ENCODE data around the gene PODNL1.
A peak's percentile ranks its signal among the peaks of the same experiment; 100 is the strongest.

Gene PODNL1

GRCh38 chr19:13887517-13887916, 50.7 kb downstream of the PODNL1 start:
- DNase-seq = no peak

DNA sequence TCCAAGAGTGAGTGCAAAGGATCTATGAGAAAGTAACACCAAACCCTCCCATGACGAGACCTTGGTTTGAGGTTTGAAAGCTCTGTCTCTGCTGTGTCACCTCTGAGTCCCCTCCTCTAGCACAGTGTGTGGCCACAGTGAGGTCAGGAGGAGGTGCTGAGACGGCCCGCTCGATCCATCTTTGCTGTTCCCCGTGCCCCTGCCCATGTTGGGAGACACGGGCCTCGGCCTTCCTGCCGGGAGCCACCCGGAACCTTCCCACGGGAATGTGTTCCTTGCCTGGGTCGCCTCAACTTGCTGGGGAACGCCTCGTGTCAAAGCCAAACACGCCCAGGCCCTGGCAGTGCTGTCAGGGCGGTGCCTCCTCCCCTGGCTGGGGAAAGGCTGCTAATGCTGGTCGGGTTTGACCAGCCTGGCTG, 51.2 kb downstream of the PODNL1 start:
- no peak for DNase-seq

GRCh38 chr19:13885826-13886365, 52.3 kb downstream of the PODNL1 start:
- no peak for DNase-seq

DNA sequence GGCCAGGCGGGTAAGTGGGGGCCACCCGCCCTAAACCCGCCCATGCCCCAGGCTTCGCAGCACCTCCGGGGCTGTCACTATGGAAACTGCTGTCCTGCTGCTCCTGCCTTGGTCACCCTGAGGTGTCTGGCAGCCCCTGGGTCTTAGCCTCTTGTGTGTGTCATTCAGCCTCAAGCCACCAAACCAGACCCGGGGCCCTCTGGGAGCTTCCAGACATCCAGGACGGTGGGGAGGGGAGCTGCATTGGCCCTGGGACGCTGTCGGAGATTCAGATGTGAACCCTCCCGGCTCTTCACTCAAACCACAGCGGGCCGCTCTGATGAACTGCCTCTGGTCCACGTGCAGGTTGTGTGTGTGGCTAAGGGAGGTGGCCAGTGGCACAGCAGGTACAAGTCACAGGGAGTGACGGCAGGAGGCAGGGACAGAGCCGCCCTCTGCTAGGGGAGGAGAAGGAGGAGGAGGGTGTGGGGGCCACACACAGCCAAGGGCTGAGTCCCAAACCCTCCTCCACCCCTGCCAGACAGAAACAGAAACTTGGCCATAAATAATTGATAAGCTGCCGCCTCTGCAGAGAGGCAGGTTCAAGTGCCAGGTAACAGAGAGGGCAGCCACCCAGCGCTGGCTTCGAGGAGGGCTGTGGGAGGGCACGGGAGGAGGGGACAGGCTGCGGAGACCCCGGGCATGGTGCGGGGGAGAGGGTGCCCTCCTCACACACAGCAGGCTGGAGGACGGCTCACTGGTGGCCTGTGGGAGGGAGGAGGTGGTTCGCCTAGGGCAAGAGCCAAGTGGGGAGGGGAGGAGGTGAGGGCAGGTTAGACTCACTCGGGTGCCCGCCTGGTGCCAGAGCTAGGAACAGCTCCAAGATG, 53.3 kb downstream of the PODNL1 start:
- DNase-seq = peak; percentile 38

DNA sequence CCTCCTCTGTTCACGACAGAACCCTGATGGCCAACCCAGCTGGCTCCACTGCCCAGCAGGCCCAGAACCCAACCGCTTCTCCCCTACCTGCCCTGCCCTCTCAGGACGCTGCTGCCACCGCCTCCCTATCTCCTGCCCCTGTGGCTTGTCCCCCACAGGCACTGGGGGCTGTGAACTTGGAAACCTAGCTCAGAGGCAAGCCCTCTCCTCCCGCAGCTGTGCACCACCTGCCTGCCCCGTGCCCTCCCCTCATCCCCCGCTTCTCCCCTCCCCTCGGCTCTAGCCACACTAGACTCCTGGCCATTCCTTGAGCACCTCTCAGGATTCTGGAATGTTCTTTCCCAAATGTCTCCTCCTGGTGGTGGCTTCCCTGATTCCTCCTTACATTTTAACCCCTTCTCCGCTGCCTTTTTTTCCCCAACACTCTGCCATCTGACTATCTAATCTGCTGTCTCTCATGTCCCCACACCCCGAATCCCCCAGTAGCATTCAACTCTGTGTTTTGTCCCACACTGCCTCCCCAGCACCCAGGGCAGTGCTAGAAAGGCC, 54.6 kb downstream of the PODNL1 start:
- DNase-seq = no peak

GRCh38 chr19:13882836-13883235, 55.4 kb downstream of the PODNL1 start:
- no peak for DNase-seq

- no peak for DNase-seq
These were observed 55.8 kb downstream of the PODNL1 start for GRCh38 chr19:13882419-13882795.

DNA sequence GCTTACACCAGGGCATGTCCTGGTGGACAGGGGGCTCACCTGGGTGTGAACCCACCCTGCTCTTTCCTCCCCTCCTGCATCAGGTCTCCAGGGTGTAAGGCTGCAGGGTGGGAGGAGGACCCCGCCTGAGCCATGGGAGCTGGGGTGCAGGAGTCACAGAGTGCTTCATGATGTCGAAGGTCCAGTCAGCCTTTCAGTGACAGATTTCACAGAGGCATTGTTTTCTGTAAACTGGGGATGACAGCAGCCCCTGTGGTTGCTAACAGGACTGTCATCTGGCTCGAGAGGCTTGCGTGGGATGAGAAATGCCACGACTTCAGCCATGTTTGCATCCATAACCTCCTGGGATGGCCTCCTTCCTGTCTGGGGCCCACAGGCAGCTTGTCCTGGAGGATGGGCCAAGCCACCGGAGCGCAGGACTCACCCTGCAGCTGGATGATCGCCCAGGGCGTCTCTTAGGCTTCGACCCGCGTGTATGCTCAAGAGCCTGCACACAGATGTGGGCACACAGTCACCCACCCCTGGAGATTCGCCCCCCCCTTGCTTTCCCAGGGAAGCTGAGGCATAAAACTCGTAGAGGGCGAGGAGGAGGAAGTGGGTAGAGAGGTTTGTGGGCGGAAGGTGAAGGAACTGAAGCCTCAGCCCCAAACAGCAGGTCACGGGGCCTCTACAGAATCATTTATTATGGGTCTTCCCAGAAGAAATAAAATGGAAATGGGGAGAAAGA, 56.4 kb downstream of the PODNL1 start:
- DNase-seq = no peak

DNA sequence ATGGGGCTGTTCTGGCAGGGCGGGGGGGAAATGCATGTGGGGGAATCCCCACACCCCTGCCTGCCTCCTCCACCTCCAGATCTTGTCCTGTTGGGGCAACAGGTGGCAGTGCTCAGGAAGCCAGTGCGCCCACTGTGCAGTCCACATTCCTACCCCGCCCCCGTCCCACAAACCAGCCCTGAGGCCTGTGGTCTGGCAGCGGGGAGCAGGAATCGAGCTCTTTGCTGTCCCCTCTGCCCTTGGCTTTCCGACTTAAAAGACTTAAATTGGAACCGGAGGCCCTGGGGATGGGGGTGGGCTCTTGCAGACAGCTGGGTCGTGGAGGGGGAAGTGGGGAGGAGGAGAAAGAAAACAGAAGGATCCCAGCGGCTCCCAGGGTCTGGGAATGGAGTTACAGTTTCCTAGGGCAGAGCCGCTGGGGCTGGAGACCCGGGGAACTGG, 56.9 kb downstream of the PODNL1 start:
- no peak for DNase-seq

Measured in NCI-H1092 treated with DMSO at 0.1 percent for 48 hours (cell line).